Cardiac fibroblast (primary cell): ENCODE results near the gene OR4C3.
A peak's percentile ranks its signal among the peaks of the same experiment; 100 is the strongest.
"Not testable (repeated sequence)": the region's sequence is repeated elsewhere in the genome, so short reads cannot be mapped to it uniquely, and the experiment has no call there.

Experiments
- DNase-seq, 2 donors: peaks; one replicate each; pipeline versions ENCODE4 v3.0.0 to v3.0.0-alpha.2; 2010; ENCODE audit warnings: low read depth in 2 of 2
- H3K4me3 ChIP-seq, 2 donors: replicated peaks in 1 of 2; 1 replicate in 1 of 2; 2 replicates in 1 of 2; pipeline ENCODE4 v1.5.1; 2011; ENCODE audit warnings: low read depth in 2 of 2, low read length in 2 of 2, mild to moderate bottlenecking in 2 of 2, moderate library complexity in 1 of 2
- CTCF ChIP-seq: IDR thresholded peaks from one replicate; pipeline ENCODE4 v1.5.1; 2011; ENCODE audit warnings: low read depth, mild to moderate bottlenecking, low read length, inconsistent platforms

OR4C3 gene

DNA sequence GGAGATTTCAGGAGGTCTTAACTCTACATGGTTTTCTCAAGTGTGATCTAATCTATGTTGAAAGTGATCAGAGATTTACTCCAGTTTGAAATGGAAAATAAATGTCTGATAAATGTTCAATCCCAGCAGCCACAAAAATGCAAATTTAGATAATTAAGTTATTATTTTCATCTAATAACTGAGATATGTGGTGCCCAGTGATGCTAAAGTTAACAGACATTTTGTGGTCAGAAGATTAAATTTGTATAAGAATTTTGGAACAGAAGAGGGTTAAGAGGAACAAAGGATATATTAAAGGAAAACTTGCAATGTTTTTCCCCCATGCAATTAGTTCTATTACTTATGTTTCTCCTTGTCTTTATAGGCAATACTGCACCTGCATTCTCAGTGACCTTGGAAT lies at the start of gene OR4C3:
Gene OR4C3, plus strand, starts transcription at position 301 of the 400 bp plus-strand sequence. CDS start 102 bp downstream, outside the sequence.
- H3K4me3 ChIP-seq, DNase-seq: not testable (repeated sequence)

- DNase-seq: no peak
- TF ChIP-seq CTCF: no peak
- H3K4me3 ChIP-seq: no peak within 1 kb of the TSS
Observed at GRCh38 chr11:48305923-48306322, 18.8 kb upstream of the OR4C3 start, which contains the start of gene OR4S1. TSS of gene OR4S1 (plus strand) at chr11:48306223. CDS start at chr11:48306223, 0 bp downstream.

DNA sequence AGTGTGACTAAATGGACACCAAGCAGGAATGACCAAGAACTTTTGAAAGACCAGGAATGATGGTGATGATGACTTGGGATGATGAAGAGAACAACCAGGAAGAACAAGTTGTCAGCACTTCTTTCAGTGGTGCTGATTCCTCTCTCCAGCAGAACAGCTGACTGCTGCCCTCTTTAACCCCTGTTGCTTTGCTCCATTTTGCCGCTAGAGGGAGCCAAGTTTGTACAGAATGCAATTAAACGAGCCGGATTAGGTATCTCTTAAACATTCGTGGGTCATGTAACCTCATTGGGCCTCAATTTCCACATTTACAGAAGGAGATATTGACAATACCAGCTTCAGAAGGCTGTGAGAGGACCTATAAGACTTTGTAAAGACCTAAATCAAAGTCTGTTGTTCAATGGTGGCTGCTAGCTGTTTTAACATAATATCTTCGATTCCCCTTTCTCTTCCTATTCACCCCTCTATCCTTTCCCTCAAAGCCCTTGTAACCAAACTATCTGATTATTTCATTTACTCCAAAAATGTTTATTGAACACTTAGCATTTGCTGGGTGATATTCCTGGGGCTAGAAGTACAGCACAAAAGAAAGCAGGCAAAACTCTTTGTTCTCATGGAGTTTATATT lies 16.8 kb upstream of the OR4C3 start:
- TF ChIP-seq CTCF: peak; percentile 92
- DNase-seq: peak; percentile 48 to 70
- H3K4me3 ChIP-seq: no peak overlapping the region

DNA sequence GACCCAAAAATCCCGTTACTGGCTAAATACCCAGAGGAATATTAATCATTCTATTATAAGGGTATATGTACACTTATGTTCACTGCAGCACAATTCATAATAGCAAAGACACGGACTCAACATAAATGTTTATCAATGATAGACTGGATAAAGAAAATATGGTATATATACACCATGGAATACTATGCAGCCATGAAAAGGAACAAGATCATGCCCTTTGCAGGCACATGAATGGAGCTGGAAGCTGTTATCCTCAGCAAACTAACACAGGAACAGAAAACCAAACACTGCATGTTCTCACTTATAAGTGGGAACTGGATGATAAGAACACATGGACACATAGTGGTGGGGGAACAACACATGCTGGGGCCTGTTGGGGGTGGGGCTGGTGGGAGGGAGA lies 11.1 kb upstream of the OR4C3 start:
- H3K4me3 ChIP-seq, DNase-seq: not testable (repeated sequence)

DNA sequence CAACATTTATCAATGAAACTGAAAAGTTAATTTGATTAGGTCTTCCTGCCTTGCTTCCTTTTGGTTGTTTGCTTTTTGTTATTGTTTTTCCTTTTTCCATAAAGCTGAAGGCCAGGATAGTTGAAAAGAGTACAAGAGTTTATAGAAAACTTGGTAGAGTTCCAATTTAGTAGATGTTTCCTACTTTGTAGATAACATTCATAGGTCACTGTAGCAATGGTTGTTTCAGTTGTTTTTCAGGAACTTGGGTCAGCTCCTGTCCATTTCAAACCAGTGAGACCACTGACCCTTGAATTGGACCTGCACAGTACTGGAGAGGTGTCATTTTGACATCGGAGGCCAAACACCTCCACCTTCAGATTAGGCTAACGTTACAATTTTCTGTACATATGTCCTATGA lies 4.9 kb upstream of the OR4C3 start:
- H3K4me3 ChIP-seq, DNase-seq: not testable (repeated sequence)

- H3K4me3 ChIP-seq: no peak overlapping the region
- TF ChIP-seq CTCF: no peak
- DNase-seq: no peak
Observed at GRCh38 chr11:48341466-48341865, 16.7 kb downstream of the OR4C3 start.

GRCh38 chr11:48342505-48342904 lies 17.8 kb downstream of the OR4C3 start:
- DNase-seq, H3K4me3 ChIP-seq: not testable (repeated sequence)

- not testable (repeated sequence) for H3K4me3 ChIP-seq, DNase-seq
Observed at GRCh38 chr11:48346286-48346685, 21.6 kb downstream of the OR4C3 start.

GRCh38 chr11:48354013-48354412 lies 29.3 kb downstream of the OR4C3 start:
- no peak for TF ChIP-seq CTCF
- DNase-seq: no peak
- no peak overlapping the region for H3K4me3 ChIP-seq
